ENCODE measurements around the gene CEP44.

DNA sequence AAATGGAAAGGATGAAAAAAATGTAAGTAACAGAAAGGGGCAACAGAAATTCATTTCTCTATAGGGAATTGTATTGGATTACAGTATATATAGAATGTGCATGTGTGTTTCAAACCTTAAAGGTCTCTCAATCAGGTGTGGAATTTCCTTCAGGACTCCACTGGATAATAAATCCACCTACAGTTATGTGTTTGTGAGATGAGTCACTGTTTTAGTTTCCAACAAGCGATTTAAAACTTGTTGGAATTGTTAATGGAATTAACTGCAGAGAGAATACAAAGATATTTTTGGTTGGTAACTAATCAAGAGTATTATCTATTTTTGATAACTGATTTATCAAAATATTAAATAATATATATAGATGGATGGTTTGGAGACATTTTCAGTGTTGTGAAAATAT, 32.8 kb downstream of the CEP44 start:
- TF ChIP-seq, protein P1, sequence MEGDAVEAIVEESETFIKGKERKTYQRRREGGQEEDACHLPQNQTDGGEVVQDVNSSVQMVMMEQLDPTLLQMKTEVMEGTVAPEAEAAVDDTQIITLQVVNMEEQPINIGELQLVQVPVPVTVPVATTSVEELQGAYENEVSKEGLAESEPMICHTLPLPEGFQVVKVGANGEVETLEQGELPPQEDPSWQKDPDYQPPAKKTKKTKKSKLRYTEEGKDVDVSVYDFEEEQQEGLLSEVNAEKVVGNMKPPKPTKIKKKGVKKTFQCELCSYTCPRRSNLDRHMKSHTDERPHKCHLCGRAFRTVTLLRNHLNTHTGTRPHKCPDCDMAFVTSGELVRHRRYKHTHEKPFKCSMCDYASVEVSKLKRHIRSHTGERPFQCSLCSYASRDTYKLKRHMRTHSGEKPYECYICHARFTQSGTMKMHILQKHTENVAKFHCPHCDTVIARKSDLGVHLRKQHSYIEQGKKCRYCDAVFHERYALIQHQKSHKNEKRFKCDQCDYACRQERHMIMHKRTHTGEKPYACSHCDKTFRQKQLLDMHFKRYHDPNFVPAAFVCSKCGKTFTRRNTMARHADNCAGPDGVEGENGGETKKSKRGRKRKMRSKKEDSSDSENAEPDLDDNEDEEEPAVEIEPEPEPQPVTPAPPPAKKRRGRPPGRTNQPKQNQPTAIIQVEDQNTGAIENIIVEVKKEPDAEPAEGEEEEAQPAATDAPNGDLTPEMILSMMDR (IDR thresholded peaks at IDR 0.05; ENCODE audit: poor library complexity) = no peak
- no peak for TF ChIP-seq EZH2 (IDR thresholded peaks at IDR 0.05; ENCODE audit: borderline replicate concordance)
- no peak for TF ChIP-seq EZH2phosphoT487 (IDR thresholded peaks at IDR 0.05; ENCODE audit: low read depth, severe bottlenecking, unreplicated experiment)
